NCI-H526 treated with DMSO at 0.1 percent for 48 hours (cell line): ENCODE measurements around the gene GATB.

Experiments used
- DNase-seq: peaks from one replicate; lab custom pipeline; 2025; lab: John Stamatoyannopoulos, UW

Gene GATB

GRCh38 chr4:151673908-151674520 lies 86.8 kb downstream of the GATB start:
- DNase-seq, result no peak

GRCh38 chr4:151672996-151673395 lies 87.8 kb downstream of the GATB start:
- no peak for DNase-seq

- DNase-seq, result no peak
These were observed 89.2 kb downstream of the GATB start for GRCh38 chr4:151671541-151672059.

- no peak for DNase-seq
These were observed 90.0 kb downstream of the GATB start for GRCh38 chr4:151670843-151671242.

GRCh38 chr4:151669990-151670389 lies 90.8 kb downstream of the GATB start:
- no peak for DNase-seq

GRCh38 chr4:151668689-151669402 lies 92.0 kb downstream of the GATB start:
- no peak for DNase-seq

- no peak for DNase-seq
These were observed 93.1 kb downstream of the GATB start for GRCh38 chr4:151667666-151668065.

GRCh38 chr4:151667048-151667447 lies 93.8 kb downstream of the GATB start:
- DNase-seq, result no peak

- DNase-seq, result no peak
These were observed 94.3 kb downstream of the GATB start for GRCh38 chr4:151666501-151666900.

GRCh38 chr4:151665785-151666127 lies 95.1 kb downstream of the GATB start:
- no peak for DNase-seq

- DNase-seq, result no peak
These were observed 95.6 kb downstream of the GATB start for GRCh38 chr4:151665022-151665784.

GRCh38 chr4:151664289-151664688 lies 96.5 kb downstream of the GATB start:
- no peak for DNase-seq

- no peak for DNase-seq
These were observed 97.7 kb downstream of the GATB start for GRCh38 chr4:151663109-151663508.

GRCh38 chr4:151661873-151662272 lies 98.9 kb downstream of the GATB start:
- no peak for DNase-seq

GRCh38 chr4:151660676-151661075 lies 100.1 kb downstream of the GATB start:
- no peak for DNase-seq

- no peak for DNase-seq
These were observed 101.0 kb downstream of the GATB start for GRCh38 chr4:151659601-151660364.

- no peak for DNase-seq
These were observed 101.7 kb downstream of the GATB start for GRCh38 chr4:151658959-151659600.

GRCh38 chr4:151657896-151658295 lies 102.9 kb downstream of the GATB start:
- no peak for DNase-seq

- DNase-seq, result no peak
These were observed 104.7 kb downstream of the GATB start for GRCh38 chr4:151656058-151656457.

GRCh38 chr4:151653548-151653918 lies 107.3 kb downstream of the GATB start:
- no peak for DNase-seq

GRCh38 chr4:151652841-151653547 lies 107.8 kb downstream of the GATB start:
- DNase-seq, result no peak
